ENCODE measurements around the gene NRXN3.

The NRXN3 gene

GRCh38 chr14:78170203-78170602 lies at the start of gene NRXN3:
TSS of gene NRXN3 (plus strand) at chr14:78170373. CDS start at chr14:78243094, 72,721 bp downstream.
- FAIRE-seq, result no peak

DNA sequence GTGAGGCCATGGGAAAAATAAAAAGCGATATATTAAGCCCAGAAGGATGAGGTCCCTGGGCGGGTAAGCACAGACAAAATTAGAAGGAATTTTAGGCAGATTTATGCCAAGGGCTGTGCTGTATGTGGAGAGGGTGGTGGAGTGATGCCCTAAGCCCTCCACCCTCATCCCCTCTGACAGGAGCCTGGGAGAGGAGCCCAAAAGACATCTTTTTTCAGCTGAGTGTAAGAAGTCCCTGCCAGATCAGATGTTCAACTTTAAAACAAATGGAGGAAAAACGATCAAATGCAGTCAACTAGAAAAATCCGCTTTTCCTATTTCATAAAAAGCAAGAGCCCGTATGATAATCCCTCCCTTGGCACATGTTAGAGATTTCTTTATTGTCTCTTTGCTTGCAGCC lies 47.7 kb upstream of the NRXN3 start:
- no peak for FAIRE-seq

DNA sequence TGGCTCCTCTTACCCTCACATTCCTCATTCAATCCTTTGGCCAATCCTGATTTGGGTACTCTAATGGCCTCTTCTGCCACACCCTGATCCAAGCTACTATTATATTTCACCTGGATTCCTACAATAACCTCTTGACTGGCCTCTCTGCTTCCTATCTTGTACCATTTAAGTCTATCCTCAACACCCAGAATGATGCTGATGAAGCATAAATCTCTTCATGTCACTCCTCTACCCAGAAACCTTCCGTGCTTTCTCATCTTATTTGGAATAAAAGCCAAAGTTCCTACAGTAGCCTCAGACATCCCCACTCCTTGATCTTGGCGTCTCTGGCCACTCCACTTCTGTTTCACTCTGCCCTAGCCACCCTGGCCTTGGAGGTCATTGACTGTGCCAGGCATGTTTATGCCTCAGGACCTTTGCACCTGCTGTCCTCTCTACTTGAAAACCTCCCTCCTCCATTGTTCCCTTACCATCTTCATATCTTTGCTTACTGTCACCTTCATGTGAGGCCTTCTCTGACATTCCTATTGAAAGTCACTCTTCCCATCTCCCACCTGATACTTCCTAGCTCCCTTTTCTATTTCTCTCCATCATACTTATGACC lies 46.4 kb upstream of the NRXN3 start:
- FAIRE-seq, result no peak

- no peak for FAIRE-seq
These were observed 42.2 kb upstream of the NRXN3 start for GRCh38 chr14:78127961-78128360.

DNA sequence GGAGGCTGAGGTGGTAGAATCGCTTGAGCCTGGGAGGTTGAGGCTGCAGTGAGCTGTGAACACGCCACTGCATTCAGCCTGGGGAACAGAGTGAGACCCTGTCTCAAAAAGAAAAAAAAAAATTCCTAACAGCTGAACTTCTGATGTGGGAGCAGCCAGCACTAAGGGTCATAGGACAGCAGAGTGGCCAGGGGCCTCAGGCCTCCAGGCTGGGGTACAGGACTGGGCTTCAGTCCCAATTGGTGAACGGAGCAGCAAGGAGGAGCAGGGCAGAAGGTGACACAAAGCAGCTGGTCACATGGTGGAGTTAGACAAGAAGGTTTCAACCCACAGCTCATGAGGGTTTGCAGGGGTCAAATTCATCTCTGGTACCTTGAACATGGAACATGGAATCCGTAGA lies 40.8 kb upstream of the NRXN3 start:
- no peak for FAIRE-seq

DNA sequence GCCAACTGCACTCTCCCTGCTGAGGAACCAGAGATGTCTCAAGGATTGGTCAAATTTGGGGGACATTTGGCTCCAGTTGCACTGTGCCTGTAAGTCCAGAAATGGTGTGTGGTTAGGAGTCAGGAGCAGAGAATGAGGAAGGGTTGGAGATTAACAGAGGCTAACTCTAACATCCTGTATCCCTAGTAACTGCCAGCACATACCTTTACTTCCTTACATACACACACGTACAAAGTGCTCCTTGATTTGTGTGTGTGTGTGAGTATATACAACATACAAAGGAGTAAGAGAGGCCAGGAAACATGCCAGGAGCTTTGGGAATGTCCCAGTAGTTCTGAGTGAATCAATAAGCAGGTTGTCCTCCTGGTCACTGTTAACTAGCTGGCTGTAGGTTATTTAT lies 39.8 kb upstream of the NRXN3 start:
- FAIRE-seq, result no peak

DNA sequence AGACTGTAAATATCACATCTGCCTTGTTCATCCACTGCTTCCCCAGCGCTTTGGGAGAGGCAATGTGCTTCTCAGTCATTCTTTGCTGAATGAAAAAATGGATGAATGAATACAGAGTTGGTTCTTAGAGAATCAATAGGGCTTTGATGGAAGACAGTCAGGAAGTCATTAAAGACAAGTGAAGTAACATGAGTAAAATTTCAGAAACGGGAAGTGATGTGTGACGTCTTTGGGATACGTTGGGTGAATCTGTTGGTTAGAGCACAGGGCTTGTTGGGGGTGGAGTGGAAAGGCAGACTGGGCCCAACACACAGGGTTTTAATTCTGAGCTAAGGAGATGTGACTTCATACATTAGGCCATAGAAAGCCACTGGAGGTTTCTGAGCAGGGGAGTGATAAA lies 39.0 kb upstream of the NRXN3 start:
- no peak for FAIRE-seq

GRCh38 chr14:78131616-78132015 lies 38.6 kb upstream of the NRXN3 start:
- FAIRE-seq, result no peak

DNA sequence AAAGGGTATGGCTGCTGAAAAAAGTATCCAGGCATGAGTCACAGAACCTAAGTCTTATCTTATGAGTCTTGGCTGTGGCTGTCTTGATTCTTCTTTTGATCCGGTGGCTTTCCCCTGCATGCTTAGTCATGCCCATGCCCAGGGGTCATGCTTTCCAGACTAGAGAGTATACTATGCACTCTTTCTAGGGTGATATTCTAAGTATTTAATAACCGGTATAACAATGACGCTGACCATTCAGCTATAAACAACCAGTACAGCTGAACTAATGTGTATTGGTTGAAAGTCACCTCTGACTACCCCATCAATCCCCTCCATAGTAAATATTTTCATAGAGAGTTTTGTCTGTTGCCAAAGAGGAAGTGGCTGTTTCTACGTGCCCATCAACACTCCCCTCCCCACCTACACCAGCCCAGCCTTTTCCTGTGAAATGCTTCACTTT lies 34.7 kb upstream of the NRXN3 start:
- no peak for FAIRE-seq

DNA sequence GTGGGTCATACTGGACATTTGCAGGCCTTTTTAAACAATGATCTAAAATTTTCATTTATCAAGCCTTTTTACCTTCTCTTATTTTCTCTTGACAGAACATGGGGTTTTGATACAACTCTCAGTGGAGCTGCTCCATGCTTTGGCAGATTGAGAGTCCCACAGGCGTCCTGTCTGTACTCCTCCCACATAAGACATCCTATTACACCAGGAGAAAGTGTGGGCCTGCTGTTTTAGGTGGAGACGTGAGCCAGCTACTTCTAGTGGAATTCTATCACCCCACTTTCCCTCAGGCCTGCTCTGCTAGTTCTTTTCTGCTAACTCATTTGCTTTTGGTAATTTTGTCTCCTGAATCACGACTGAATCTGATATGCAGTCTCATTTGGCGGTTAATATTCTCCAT lies 33.5 kb upstream of the NRXN3 start:
- FAIRE-seq, result no peak

DNA sequence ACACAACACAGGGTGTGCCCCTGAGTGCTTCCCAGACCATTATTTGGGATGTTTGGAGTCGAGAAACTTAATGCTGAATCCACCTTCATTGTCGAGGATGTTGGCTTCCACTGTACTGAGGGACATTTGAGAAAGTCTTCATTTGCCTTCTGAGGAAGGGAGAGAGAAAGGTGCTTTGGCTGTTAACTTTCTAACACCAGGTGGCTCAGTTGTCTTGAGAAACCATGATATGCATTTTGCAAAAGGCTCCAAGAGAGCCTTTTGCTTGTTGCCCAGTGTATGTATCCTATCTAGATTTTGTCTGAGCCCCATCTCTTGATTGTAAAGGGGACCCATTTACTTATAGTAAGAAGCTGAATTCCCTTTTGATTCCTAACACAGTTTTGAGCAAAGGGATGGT lies 28.6 kb upstream of the NRXN3 start:
- no peak for FAIRE-seq

- FAIRE-seq, result no peak
These were observed 27.2 kb upstream of the NRXN3 start for GRCh38 chr14:78142998-78143397.

- FAIRE-seq, result no peak
These were observed 26.6 kb upstream of the NRXN3 start for GRCh38 chr14:78143489-78144145.

DNA sequence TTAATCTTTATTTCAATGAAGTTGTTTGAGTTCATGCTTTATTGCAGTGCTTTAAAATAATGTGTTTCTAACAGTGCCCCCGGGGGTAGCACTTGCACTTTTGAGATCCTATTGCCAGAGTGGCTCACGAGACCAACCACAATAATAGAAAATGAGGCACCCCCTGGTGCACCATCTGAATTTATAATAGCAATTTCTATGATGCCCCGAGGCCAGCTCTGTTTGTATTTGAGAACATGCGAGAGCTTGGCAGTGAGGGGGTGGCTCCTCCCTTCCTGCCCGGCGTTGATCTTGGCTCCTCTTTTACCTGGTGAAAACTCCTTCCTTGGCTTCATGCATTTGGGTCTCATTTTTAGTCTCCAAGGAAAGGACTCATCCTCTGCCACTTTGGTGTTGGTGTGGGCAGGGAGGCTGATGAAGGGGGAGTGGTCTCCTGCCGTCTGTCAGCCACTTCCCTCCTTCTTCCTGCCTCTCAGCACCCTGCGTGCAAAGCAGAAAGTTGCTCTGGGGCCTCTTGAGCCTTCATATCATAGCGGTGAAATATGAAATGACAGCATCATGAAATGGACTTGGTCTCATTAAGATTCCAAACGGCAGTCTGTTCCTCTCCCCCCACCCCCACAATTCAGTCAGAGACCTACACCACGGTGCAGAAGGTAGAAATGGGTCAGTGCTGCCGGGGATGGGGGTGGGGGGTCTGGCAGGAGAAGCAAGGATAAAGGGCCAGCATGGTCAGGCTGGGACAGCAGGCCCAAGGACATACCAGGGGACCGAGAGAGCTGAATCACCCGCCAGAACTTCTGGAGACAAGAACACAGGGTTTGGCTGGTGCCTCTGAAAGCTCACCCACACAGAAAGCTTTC lies 17.7 kb upstream of the NRXN3 start:
- no peak for FAIRE-seq

GRCh38 chr14:78153064-78153341 lies 17.2 kb upstream of the NRXN3 start:
- FAIRE-seq, result no peak

DNA sequence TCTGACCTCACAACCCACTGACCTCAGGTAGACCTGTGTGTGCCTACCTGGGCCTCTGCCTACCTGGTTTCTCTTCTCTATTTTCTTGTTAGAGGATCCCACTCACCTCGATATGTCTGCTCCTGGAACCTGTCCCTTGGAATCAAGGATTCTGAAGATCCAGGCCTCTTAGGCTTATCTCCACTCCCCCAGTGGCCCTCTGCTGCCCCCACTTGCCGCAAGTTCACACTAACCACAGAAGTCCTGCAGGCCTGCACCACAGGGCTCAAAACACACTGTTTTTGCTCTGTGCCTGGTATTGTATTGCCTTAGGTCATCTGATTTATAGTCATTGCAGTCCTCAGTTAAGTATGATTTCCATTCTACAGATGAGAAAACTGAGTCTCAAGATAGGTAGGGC lies 15.3 kb upstream of the NRXN3 start:
- no peak for FAIRE-seq

DNA sequence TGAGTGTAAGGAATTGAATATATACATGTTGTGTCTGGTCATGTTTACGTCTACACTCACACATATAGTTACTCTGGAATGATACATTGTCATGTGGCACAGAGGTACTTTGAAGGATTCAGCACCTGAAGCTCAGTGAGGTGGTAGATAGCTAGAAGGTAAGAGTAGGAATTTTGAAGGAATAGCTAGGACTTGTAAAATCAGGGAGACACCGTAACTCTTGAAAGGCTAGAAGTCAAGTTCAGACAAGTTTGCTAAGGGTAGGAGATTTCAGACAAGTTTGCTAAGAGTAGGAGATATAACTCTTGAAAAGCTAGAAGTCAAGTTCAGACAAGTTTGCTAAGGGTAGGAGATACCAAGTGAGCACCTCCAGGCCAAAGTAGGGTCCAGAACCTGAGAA lies 14.0 kb upstream of the NRXN3 start:
- FAIRE-seq, result no peak

DNA sequence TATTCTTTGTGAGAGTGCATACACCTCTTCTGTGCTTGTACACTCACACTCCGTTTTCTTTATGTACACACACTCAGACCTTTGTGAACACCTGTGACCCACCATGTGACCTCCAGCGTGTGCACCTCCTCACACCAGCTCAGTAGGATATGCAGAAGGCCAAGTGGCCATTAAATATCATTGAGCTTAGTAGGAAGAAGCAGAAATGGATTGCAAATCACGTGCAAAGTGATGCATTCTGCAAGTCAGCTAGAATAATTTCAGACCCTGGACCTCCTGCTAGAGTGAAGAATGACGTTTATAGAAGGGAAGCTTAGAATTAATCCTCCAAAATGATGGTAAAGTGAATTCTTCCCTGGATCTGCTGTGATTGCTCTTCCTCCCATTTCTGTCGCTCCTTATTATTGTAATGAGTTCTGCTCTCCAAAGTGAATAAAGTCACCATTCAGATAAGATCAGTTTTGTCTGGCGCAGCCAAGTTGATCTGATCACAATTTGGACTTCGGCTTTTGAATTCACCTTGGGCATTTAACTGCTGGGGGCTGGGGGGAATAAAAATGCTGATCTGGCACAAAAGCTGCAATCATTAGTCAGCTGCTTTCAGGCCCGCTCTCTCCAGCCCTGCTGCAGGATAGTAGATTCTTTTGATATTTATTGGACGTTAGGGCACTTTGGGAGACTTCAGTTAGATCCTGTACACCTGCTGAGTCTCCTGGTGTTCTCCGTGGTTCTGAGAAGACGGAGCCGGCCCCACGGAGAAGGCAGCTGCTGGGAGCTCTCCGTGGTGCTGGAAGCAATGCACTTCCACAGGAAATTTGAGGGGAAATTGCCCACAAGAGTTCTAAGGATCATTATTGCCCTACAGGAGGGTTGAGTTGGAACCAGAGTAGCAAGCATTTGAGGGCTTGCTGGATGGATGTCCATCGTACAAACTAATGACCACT lies 12.4 kb upstream of the NRXN3 start:
- no peak for FAIRE-seq

- FAIRE-seq, result no peak
These were observed 8.0 kb upstream of the NRXN3 start for GRCh38 chr14:78162202-78162601.

DNA sequence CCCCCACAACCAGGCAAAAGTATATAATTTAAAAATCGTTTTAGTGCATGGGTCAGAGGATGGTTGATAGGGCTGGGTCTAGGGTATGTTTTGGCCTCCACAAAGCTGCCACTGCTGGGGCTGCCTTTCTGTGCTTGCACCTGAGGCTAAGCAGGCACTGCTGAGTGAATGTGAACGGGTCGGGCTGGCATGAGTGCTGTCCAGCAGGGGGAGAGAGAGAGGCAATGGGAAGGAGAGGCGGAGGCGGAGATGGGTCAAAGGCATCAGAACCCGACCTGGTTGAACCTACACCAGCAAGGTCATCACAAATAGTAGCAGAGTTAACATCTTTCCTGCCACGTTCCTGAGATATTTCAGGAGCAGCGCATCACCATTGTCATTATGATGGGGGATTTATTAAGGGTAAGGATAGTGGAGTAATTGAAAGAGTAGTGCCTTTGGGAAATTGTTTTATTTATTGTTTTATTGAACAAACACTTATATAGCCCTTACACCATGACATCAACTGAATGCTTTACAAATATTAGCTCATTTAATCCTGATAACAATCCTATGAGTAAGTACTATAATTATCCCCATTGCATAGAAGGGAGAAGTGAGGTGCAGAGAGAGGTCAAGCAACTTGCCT lies 5.8 kb upstream of the NRXN3 start:
- no peak for FAIRE-seq

- FAIRE-seq, result no peak
These were observed 2.3 kb downstream of the NRXN3 start for GRCh38 chr14:78172428-78172827.

GRCh38 chr14:78173346-78174035 lies 3.3 kb downstream of the NRXN3 start:
- FAIRE-seq, result no peak
